ENCODE data around the gene KIAA1549. TPM values are rescaled to one million over a fixed set of nuclear protein-coding genes. Genes with fewer than 3 reads are reported as not detected.

KIAA1549 gene
- total and polyA plus RNA-seq, 7 donors = 0.46 to 4.4 (median 1.4) TPM

DNA sequence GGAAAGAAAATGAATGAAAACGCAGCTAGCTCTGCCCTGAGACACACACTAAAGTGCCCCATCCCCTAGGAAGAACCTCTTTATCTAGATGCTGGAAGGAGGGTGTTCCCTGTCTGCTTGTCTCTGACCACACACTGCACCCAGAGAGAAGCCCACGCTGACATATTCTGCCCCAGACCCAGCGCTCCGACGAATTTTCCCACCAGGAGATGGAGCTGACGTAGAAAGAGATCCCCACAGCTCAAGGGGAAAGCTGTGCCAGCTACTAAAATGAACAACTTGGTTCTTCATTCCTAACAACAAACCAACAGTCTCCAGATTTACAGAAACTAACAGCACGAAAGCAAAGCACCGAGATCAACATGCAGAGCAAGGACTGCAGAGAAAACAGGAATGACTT is 73.3 kb downstream of the KIAA1549 start:
- intact Hi-C loops (cut with DNase I) = no loop called here
- Histone ChIP-seq H3K27me3 (ENCODE audit: insufficient read depth in 3 of 3, low read length in 2 of 3) (no peaks in the 10 kb centered on the region), H3K36me3 (ENCODE audit: insufficient read depth in 1 of 2, low read depth in 1 of 2) (no peaks in the 10 kb centered on the region), H3K9me3 (no peaks in the 10 kb centered on the region), H3K4me3 (no peak overlapping the region), H3K27ac (no peak overlapping the region), H3K4me1 (no peaks in the 10 kb centered on the region)
- TF ChIP-seq, protein P1, sequence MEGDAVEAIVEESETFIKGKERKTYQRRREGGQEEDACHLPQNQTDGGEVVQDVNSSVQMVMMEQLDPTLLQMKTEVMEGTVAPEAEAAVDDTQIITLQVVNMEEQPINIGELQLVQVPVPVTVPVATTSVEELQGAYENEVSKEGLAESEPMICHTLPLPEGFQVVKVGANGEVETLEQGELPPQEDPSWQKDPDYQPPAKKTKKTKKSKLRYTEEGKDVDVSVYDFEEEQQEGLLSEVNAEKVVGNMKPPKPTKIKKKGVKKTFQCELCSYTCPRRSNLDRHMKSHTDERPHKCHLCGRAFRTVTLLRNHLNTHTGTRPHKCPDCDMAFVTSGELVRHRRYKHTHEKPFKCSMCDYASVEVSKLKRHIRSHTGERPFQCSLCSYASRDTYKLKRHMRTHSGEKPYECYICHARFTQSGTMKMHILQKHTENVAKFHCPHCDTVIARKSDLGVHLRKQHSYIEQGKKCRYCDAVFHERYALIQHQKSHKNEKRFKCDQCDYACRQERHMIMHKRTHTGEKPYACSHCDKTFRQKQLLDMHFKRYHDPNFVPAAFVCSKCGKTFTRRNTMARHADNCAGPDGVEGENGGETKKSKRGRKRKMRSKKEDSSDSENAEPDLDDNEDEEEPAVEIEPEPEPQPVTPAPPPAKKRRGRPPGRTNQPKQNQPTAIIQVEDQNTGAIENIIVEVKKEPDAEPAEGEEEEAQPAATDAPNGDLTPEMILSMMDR (IDR thresholded peaks at IDR 0.05) = no peak
- DNase-seq (no peak), ATAC-seq (no peak)
- WGBS, 3 donors = 72 to 74% (median 73%) methylated on average over 8 of the region's 8 CpGs

- ATAC-seq (no peak), DNase-seq (no peak)
- Histone ChIP-seq H3K27me3 (ENCODE audit: insufficient read depth in 3 of 3, low read length in 2 of 3) (no peaks in the 10 kb centered on the region), H3K9me3 (no peaks in the 10 kb centered on the region), H3K27ac (no peak overlapping the region), H3K36me3 (ENCODE audit: insufficient read depth in 1 of 2, low read depth in 1 of 2) (no peaks in the 10 kb centered on the region), H3K4me3 (no peak overlapping the region), H3K4me1 (no peaks in the 10 kb centered on the region)
- TF ChIP-seq, protein P1 (IDR thresholded peaks at IDR 0.05) = no peak
- intact Hi-C loops (cut with DNase I) = no loop called here
- 79 to 83% (median 81%) methylated on average over 5 of the region's 5 CpGs for WGBS, 3 donors
Observed at GRCh38 chr7:138907201-138907847, 73.9 kb downstream of the KIAA1549 start.

GRCh38 chr7:138903859-138904435 is 77.2 kb downstream of the KIAA1549 start:
- H3K27me3 ChIP-seq (ENCODE audit: insufficient read depth in 3 of 3, low read length in 2 of 3) = no peaks in the 10 kb centered on the region
- H3K27ac ChIP-seq = no peak overlapping the region
- H3K4me3 ChIP-seq = no peak overlapping the region
- 84 to 98% (median 93%) methylated on average over 11 to 14 of the region's 14 CpGs for WGBS, 3 donors
- H3K4me1 ChIP-seq = no peaks in the 10 kb centered on the region
- no peak for ATAC-seq
- intact Hi-C loops (cut with DNase I) = no loop called here
- H3K9me3 ChIP-seq = no peaks in the 10 kb centered on the region
- no peaks in the 10 kb centered on the region for H3K36me3 ChIP-seq (ENCODE audit: insufficient read depth in 1 of 2, low read depth in 1 of 2)
- TF ChIP-seq, protein P1 (IDR thresholded peaks at IDR 0.05) = no peak
- no peak for DNase-seq

GRCh38 chr7:138903186-138903820 is 77.9 kb downstream of the KIAA1549 start:
- H3K27ac ChIP-seq = no peak overlapping the region
- TF ChIP-seq, protein P1 (IDR thresholded peaks at IDR 0.05) = no peak
- intact Hi-C loops (cut with DNase I) = no loop called here
- no peak for ATAC-seq
- H3K4me3 ChIP-seq = no peak overlapping the region
- no peak for DNase-seq
- no peaks in the 10 kb centered on the region for H3K4me1 ChIP-seq
- no peaks in the 10 kb centered on the region for H3K27me3 ChIP-seq (ENCODE audit: insufficient read depth in 3 of 3, low read length in 2 of 3)
- no peaks in the 10 kb centered on the region for H3K36me3 ChIP-seq (ENCODE audit: insufficient read depth in 1 of 2, low read depth in 1 of 2)
- H3K9me3 ChIP-seq = no peaks in the 10 kb centered on the region
- 95 to 96% (median 95%) methylated on average over 10 of the region's 10 CpGs for WGBS, 3 donors

Measured in psoas muscle (tissue), 8 donors.